Stomach (tissue), 9 donors: ENCODE results near the gene FAM237B. TPM values are rescaled to one million over a fixed set of nuclear protein-coding genes. Genes with fewer than 3 reads are reported as not detected.
A peak's percentile ranks its signal among the peaks of the same experiment; 100 is the strongest.

Source experiments
- DNase-seq, 2 donors: peaks; one replicate each; pipeline versions ENCODE4 v3.0.0 to v3.0.0-alpha.2; 2013 to 2019
- H3K27ac ChIP-seq, 5 donors: fragments of 200-600 bp in 4 of 5; sonication (generic) in 4 of 5; one replicate each; pipeline ENCODE4 v1.5.1; 2013 to 2019; ENCODE audit warnings: mild to moderate bottlenecking in 1 of 5, moderate library complexity in 1 of 5
- H3K27me3 ChIP-seq, 3 donors: fragments of 200-600 bp; sonication (generic); one replicate each; pipeline ENCODE4 v1.5.1; 2017 to 2019; ENCODE audit warnings: mixed run types in 1 of 3
- H3K36me3 ChIP-seq, 4 donors: fragments of 200-600 bp; sonication (generic); 1 replicate in 3 of 4; 2 replicates in 1 of 4; pipeline ENCODE4 v1.5.1; 2016 to 2019
- H3K4me1 ChIP-seq, 4 donors: fragments of 200-600 bp; sonication (generic); one replicate each; pipeline ENCODE4 v1.5.1; 2016 to 2019
- H3K4me3 ChIP-seq, 4 donors: fragments of 200-600 bp; sonication (generic) in 3 of 4; one replicate each; pipeline ENCODE4 v1.5.1; 2016 to 2019; ENCODE audit warnings: mild to moderate bottlenecking in 1 of 4
- H3K9me3 ChIP-seq, 4 donors: fragments of 200-600 bp; sonication (generic); one replicate each; pipeline ENCODE4 v1.5.1; 2016 to 2019
- EP300 ChIP-seq: sonication (generic); formaldehyde crosslinking; IDR thresholded peaks from one replicate; pipeline ENCODE4 v1.6.1; 2017; ENCODE audit warnings: antibody characterized with exemption
- POLR2A ChIP-seq, 4 donors: fragments of 450-650 bp; IDR thresholded peaks; one replicate each; pipeline ENCODE4 v1.6.1; 2016; ENCODE audit warnings: antibody characterized with exemption in 4 of 4, control low read depth in 2 of 4, mild to moderate bottlenecking in 1 of 4, moderate library complexity in 1 of 4
- POLR2AphosphoS5 ChIP-seq, 3 donors: sonication (generic); formaldehyde crosslinking; IDR thresholded peaks; one replicate each; pipeline ENCODE4 v1.6.1; 2016; ENCODE audit warnings: antibody characterized with exemption in 3 of 3
- WGBS, 5 donors: extraction: QIAGEN DNeasy Blood & Tissue Kit in 3 of 5; methylation state at CpG; one replicate each; pipeline versions ENCODE4 v1.1.5 to v1.1.7; 2013 to 2018; 5-methylcytosine and 5-hydroxymethylcytosine counted together
- intact Hi-C: fragments of 100-400 bp; cut with DNase I; formaldehyde crosslinking; loops from one replicate; pipeline ENCODE4 v1.15.1; 2023; ENCODE audit warnings: low total_unique reads
- polyA plus RNA-seq, 3 donors: library from polyadenylated mRNA; stranded (reverse); fragments of 200-250 nt; gene quantifications; one replicate each; pipeline ENCODE4 v1.2.3, GENCODE V29; 2013
- total RNA-seq, 5 donors: library from RNA; depleted of rRNA; stranded (reverse); fragments of >200 nt; gene quantifications; one replicate each; pipeline versions ENCODE4 v1.1.0 to v1.2.3, GENCODE V29; 2014 to 2016
- TF ChIP-seq, protein P1 (sequence below), 7 experiments: fragments of 450-650 bp in 4 of 7; fragments of 200-600 bp in 3 of 7; sonication (generic) in 3 of 7; IDR thresholded peaks; one replicate each; pipeline ENCODE4 v1.5.1; 2016 to 2019; ENCODE audit warnings: antibody characterized with exemption in 7 of 7, control low read depth in 2 of 7, mild to moderate bottlenecking in 1 of 7
- donor health status: healthy with polysubstance abuse.
- donor health status: Bipolar disorder and iron deficiency.
- donor health status: healthy.

Gene FAM237B
- total and polyA plus RNA-seq, 8 donors, result not detected

DNA sequence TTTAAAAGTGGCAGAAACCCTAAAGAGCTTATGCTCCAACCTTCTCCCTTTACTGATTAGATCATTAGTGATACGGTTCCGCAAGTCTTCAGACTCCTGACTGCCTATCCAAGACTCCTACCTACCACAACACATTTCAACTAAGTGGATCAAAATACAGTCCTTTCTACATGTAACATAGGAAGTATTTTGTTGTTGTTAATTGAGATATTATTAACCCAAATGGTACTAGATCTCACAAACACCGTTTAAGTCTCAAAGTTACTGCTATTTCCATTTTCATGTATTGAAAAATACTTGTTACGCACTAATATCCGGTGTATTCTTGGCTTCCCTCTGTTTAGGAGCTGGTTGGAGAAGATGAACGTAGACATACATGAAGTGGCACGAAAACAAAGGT, 1.1 kb downstream of the FAM237B start:
- TF ChIP-seq POLR2AphosphoS5 (IDR thresholded peaks at IDR 0.05) (no peak), EP300 (no peak), POLR2A (IDR thresholded peaks at IDR 0.05) (no peak)
- TF ChIP-seq, protein P1, sequence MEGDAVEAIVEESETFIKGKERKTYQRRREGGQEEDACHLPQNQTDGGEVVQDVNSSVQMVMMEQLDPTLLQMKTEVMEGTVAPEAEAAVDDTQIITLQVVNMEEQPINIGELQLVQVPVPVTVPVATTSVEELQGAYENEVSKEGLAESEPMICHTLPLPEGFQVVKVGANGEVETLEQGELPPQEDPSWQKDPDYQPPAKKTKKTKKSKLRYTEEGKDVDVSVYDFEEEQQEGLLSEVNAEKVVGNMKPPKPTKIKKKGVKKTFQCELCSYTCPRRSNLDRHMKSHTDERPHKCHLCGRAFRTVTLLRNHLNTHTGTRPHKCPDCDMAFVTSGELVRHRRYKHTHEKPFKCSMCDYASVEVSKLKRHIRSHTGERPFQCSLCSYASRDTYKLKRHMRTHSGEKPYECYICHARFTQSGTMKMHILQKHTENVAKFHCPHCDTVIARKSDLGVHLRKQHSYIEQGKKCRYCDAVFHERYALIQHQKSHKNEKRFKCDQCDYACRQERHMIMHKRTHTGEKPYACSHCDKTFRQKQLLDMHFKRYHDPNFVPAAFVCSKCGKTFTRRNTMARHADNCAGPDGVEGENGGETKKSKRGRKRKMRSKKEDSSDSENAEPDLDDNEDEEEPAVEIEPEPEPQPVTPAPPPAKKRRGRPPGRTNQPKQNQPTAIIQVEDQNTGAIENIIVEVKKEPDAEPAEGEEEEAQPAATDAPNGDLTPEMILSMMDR (IDR thresholded peaks at IDR 0.05), result no peak
- 82 to 89% (median 85%) methylated on average over 7 of the region's 7 CpGs for WGBS, 5 donors

DNA sequence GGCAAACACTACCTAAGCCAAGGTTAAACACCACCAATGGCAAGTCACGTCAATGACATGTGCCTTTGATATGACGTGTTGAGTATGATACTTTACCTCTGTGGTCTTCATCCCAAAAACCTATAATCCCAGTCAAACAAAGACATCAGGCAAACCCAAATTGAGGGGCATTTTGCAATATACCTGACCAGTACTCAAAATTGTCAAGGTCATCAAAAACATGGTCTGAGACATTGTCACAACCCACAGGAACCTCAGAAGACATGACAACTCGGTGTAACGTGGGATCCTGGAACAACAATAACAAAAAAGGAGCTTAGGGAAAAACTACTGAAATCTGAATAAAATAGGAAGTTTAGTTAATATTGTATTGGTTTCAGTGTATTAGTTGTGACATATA, 7.2 kb downstream of the FAM237B start:
- Histone ChIP-seq H3K36me3 (peaks cover 0 to 22% (median 3%) of the 10 kb centered on the region in 4 donors), H3K27ac (no peak overlapping the region), H3K27me3 (peaks cover 0 to 3% (median 0%) of the 10 kb centered on the region in 3 donors), H3K4me1 (no peaks in the 10 kb centered on the region), H3K4me3 (no peak overlapping the region), H3K9me3 (no peaks in the 10 kb centered on the region)
- intact Hi-C loops, result no loop called here
- TF ChIP-seq POLR2A (IDR thresholded peaks at IDR 0.05), result no peak
- TF ChIP-seq, protein P1 (IDR thresholded peaks at IDR 0.05), result no peak
- TF ChIP-seq EP300, result no peak
- TF ChIP-seq POLR2AphosphoS5 (IDR thresholded peaks at IDR 0.05), result no peak
- WGBS, 5 donors, result 67 to 73% (median 70%) methylated on average over 4 of the region's 4 CpGs
- no peak for DNase-seq

More for the DNA sequence above, 1.1 kb downstream of the FAM237B start:
- no peaks in the 10 kb centered on the region for H3K36me3 ChIP-seq
- DNase-seq, result no peak
- peaks cover 14 to 51% (median 22%) of the 10 kb centered on the region in 3 donors for H3K27me3 ChIP-seq
- no peak overlapping the region for H3K27ac ChIP-seq
- intact Hi-C loops, result no loop called here
- peaks cover 7 to 14% (median 11%) of the 10 kb centered on the region in 4 donors for H3K4me1 ChIP-seq
- H3K4me3 ChIP-seq, result no peak overlapping the region
- no peaks in the 10 kb centered on the region for H3K9me3 ChIP-seq

GRCh38 chr7:90312745-90313144, 8.4 kb downstream of the FAM237B start:
- H3K4me3 ChIP-seq, result no peak overlapping the region
- no peaks in the 10 kb centered on the region for H3K27me3 ChIP-seq
- intact Hi-C loops, result no loop called here
- H3K36me3 ChIP-seq, result peaks cover 0 to 30% (median 6%) of the 10 kb centered on the region in 4 donors
- WGBS, 5 donors, result 87 to 95% (median 93%) methylated on average over 2 of the region's 2 CpGs
- H3K9me3 ChIP-seq, result no peaks in the 10 kb centered on the region
- no peak overlapping the region for H3K27ac ChIP-seq
- DNase-seq, result peak in 1 of 2 donors; percentile 6
- no peaks in the 10 kb centered on the region for H3K4me1 ChIP-seq
- TF ChIP-seq EP300 (no peak), POLR2A (IDR thresholded peaks at IDR 0.05) (no peak), POLR2AphosphoS5 (IDR thresholded peaks at IDR 0.05) (no peak)
- TF ChIP-seq, protein P1 (IDR thresholded peaks at IDR 0.05), result peak in 1 of 7 experiments; percentile 6

GRCh38 chr7:90311175-90311574, 9.9 kb downstream of the FAM237B start:
- Histone ChIP-seq H3K9me3 (no peaks in the 10 kb centered on the region), H3K27me3 (no peaks in the 10 kb centered on the region), H3K27ac (no peak overlapping the region), H3K4me3 (no peak overlapping the region), H3K4me1 (no peaks in the 10 kb centered on the region), H3K36me3 (peaks cover 0 to 37% (median 12%) of the 10 kb centered on the region in 4 donors)
- TF ChIP-seq EP300 (no peak), POLR2AphosphoS5 (IDR thresholded peaks at IDR 0.05) (no peak)
- intact Hi-C loops, result no loop called here
- no peak for DNase-seq

DNA sequence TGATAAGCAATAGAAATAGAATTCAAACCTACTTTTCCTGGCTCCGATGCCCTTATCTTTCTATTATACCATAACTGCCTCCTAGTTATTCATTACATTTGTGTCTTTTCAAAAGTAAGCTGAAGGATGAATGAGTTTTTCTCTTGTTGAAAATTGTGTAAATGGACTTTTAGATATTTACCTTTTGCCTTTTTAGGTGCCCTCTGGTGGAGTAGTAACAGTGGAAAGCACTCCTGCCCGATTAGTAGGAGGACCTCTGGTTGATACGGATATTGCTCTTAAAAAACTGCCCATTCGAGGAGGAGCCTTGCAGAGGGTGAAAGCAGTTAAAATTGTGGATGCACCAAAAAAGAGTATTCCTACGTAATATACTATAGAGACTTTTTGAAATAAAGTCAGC, 11.2 kb downstream of the FAM237B start:
- no peaks in the 10 kb centered on the region for H3K4me1 ChIP-seq
- no peak overlapping the region for H3K4me3 ChIP-seq
- TF ChIP-seq POLR2AphosphoS5 (IDR thresholded peaks at IDR 0.05) (no peak), EP300 (no peak), POLR2A (IDR thresholded peaks at IDR 0.05) (no peak)
- TF ChIP-seq, protein P1 (IDR thresholded peaks at IDR 0.05), result no peak
- H3K27ac ChIP-seq, result no peak overlapping the region
- no peaks in the 10 kb centered on the region for H3K27me3 ChIP-seq
- intact Hi-C loops, result no loop called here
- 58 to 74% (median 68%) methylated on average over 5 of the region's 5 CpGs for WGBS, 5 donors
- peaks cover 0 to 37% (median 13%) of the 10 kb centered on the region in 4 donors for H3K36me3 ChIP-seq
- no peak for DNase-seq
- no peaks in the 10 kb centered on the region for H3K9me3 ChIP-seq
